Measurements from ENCODE around the gene NPAS2.

NPAS2 gene

DNA sequence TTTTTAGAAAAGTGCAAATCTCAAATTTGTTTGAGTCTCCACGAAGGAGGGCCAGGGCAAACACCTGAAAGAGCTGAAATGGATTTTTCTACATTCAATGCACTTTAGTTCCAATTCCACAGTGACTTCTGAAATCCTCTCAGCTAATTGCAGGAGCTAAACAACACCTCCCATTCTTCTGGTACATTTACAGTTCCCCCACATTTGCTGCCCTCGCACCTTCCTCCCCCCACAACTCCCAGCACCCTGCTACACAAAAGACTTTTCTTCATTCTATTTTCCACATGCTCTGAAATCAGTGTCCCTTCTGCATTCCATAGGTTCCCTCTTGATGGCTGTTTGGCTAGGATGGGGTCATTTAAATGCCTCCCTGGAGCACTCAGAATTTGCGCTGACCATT is 5.9 kb upstream of the NPAS2 start:
- H3K27me3 Mint-ChIP-seq (ENCODE audit: low read depth) = peaks cover 38% of the 10 kb centered on the region
- no peak overlapping the region for H3K4me3 Mint-ChIP-seq
- no peaks in the 10 kb centered on the region for H3K36me3 Mint-ChIP-seq (ENCODE audit: low read depth)
- H3K4me1 Mint-ChIP-seq = peaks cover 47% of the 10 kb centered on the region
- TF ChIP-seq, protein P1, sequence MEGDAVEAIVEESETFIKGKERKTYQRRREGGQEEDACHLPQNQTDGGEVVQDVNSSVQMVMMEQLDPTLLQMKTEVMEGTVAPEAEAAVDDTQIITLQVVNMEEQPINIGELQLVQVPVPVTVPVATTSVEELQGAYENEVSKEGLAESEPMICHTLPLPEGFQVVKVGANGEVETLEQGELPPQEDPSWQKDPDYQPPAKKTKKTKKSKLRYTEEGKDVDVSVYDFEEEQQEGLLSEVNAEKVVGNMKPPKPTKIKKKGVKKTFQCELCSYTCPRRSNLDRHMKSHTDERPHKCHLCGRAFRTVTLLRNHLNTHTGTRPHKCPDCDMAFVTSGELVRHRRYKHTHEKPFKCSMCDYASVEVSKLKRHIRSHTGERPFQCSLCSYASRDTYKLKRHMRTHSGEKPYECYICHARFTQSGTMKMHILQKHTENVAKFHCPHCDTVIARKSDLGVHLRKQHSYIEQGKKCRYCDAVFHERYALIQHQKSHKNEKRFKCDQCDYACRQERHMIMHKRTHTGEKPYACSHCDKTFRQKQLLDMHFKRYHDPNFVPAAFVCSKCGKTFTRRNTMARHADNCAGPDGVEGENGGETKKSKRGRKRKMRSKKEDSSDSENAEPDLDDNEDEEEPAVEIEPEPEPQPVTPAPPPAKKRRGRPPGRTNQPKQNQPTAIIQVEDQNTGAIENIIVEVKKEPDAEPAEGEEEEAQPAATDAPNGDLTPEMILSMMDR (IDR thresholded peaks at IDR 0.05; ENCODE audit: unreplicated experiment in 3 of 3) = no peak
- no peak overlapping the region for H3K27ac Mint-ChIP-seq
- H3K9me3 Mint-ChIP-seq = peaks cover 10% of the 10 kb centered on the region

DNA sequence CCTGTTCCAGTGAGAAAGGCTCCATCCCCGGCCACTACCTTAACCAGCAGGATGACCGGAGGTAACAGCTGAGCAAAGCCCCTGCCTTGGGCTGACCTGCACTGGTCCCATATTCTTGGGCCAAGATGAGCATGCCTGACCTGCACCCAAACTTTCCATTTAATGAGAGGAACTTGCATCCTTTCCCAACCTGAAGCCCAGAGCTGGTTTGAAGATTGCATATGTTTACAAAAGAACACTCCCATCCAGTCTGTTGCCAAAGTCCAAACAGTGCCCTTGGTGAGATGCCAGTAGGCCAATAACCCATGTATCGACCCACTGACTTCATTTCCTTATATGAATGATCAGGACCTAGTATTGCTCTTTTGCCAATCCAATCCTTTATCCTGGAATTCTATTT is 5.5 kb upstream of the NPAS2 start:
- H3K27me3 Mint-ChIP-seq (ENCODE audit: low read depth) = peaks cover 41% of the 10 kb centered on the region
- no peak overlapping the region for H3K27ac Mint-ChIP-seq
- no peaks in the 10 kb centered on the region for H3K36me3 Mint-ChIP-seq (ENCODE audit: low read depth)
- TF ChIP-seq, protein P1 (IDR thresholded peaks at IDR 0.05; ENCODE audit: unreplicated experiment in 3 of 3) = no peak
- H3K9me3 Mint-ChIP-seq = peaks cover 10% of the 10 kb centered on the region
- no peak overlapping the region for H3K4me3 Mint-ChIP-seq
- peaks cover 48% of the 10 kb centered on the region for H3K4me1 Mint-ChIP-seq

DNA sequence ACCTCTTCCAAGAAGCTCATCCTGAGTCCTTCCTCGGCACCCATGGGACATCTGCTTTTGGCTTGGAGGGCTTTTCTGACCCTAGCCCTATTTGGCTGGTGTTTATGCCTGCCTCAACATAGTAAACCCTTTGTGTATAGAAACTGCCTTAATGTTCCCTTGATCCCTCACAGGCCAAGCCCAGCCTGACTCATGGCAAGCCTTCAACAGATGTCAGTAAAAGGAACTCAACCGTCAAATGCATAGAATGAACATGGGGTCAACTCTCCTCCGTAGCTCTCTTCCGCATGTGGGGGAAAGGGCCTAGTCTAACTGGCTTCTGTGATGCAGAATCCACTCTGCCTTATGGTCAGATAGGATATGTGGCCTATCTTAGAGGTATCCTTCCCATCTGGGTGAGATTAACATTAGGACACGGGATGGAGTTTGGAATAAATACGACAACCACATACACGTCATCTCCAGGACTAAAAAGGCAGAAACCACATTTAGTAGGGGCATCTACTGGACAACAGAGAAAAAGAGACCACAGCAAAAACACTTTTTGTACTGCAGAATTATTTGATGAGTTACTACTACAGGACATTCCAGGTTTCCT is 2.5 kb upstream of the NPAS2 start:
- Mint-ChIP-seq H3K4me3 (peak overlapping the region; percentile 85 to 89 (median 86)), H3K27ac (peak overlapping the region; percentile 18 to 64 (median 56)), H3K36me3 (ENCODE audit: low read depth) (no peaks in the 10 kb centered on the region), H3K9me3 (no peaks in the 10 kb centered on the region), H3K27me3 (ENCODE audit: low read depth) (peaks cover 59% of the 10 kb centered on the region), H3K4me1 (peaks cover 44% of the 10 kb centered on the region)
- TF ChIP-seq, protein P1 (IDR thresholded peaks at IDR 0.05; ENCODE audit: unreplicated experiment in 3 of 3) = no peak

DNA sequence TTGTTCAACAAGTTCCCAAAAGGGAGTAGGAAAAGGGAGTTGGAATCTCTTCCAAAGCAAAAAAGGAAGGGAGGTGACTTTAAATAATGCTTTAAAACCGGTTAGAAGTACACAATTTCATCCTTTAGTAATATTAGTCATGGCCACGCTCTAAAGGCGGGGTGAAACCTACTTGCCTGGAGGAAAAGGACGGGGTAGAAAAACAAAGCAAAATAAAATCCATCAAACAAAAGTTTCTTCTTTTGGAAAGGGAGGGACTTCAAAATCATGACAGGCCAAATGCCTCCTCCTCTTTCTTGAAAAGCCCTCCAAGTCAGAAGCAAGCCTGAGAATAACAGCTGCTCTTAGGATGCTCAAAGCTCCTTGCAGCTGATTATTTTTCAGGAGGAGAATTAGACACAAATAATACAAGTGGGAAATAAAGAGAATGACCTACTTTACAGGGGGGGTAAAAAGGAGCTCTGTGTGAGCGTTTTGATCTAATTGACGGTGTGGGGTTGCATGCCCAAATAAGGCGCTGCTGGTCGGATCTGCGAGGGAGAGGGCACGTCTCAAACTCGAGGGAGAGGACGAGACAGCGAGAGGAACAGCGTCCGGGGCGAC is 1.8 kb upstream of the NPAS2 start:
- Mint-ChIP-seq H3K9me3 (no peaks in the 10 kb centered on the region), H3K4me3 (peak overlapping the region; percentile 85 to 89 (median 86)), H3K27me3 (ENCODE audit: low read depth) (peaks cover 64% of the 10 kb centered on the region), H3K27ac (peak overlapping the region; percentile 24 to 64 (median 56)), H3K4me1 (peaks cover 42% of the 10 kb centered on the region), H3K36me3 (ENCODE audit: low read depth) (no peaks in the 10 kb centered on the region)
- TF ChIP-seq, protein P1 (IDR thresholded peaks at IDR 0.05; ENCODE audit: unreplicated experiment in 3 of 3) = no peak

DNA sequence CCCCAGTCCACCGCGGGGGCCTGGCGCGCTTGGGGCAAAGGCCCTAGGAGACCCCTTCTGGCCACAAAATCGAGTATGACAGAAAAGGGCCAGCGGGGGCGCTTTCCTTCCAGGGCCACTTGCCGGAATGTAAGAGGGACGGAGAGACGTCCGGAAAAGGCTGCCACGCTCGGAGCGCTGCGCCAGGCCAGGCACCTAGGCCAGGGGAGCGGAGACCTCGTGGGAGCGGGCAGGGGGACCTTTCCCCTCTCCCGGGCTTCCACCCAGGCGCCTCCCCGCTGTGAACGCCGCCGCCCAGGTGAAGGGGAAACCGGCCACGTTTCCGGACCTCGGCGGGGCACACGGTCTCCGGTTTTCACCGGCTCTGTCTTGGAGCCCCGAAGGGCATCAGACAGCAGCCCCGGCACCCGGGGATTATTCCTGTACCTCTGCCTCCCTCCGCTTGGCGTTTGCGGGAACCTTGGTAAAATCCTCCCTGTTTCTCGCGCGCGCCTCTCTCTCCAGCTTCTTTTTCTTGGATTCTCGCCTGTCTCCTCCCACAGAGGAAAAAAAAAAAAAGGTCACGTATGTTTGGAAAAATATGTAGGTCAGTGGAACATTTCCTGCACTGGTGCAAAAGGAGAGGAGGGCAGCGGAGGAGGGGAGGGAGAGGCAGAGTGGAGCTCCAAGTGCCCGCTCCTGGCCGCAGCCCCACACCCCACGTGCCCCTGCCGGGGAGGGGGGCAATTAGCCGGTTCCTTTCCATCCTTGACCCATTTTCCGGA is 1.2 kb upstream of the NPAS2 start:
- peak overlapping the region; percentile 85 to 93 (median 91) for H3K4me3 Mint-ChIP-seq
- peaks cover 36% of the 10 kb centered on the region for H3K4me1 Mint-ChIP-seq
- H3K27me3 Mint-ChIP-seq (ENCODE audit: low read depth) = peaks cover 64% of the 10 kb centered on the region
- peak overlapping the region; percentile 24 to 65 (median 64) for H3K27ac Mint-ChIP-seq
- H3K9me3 Mint-ChIP-seq = no peaks in the 10 kb centered on the region
- TF ChIP-seq, protein P1 (IDR thresholded peaks at IDR 0.05; ENCODE audit: unreplicated experiment in 3 of 3) = peak in 1 of 3 experiments; percentile 38
- H3K36me3 Mint-ChIP-seq (ENCODE audit: low read depth) = no peaks in the 10 kb centered on the region
